HG03571 (cell line): ENCODE measurements around the gene CDH22.

Experiments used
- ATAC-seq: cut with Tn5 transposase; IDR thresholded peaks from one replicate; pipeline ENCODE4 v1.9.1; 2021; ENCODE audit not compliant: unreplicated experiment

The CDH22 gene

GRCh38 chr20:46324379-46324778 lies 16.1 kb upstream of the CDH22 start:
- no peak for ATAC-seq

- ATAC-seq: no peak
Measured at GRCh38 chr20:46323557-46323956, 15.3 kb upstream of the CDH22 start.

GRCh38 chr20:46322641-46323040 lies 14.3 kb upstream of the CDH22 start:
- ATAC-seq: no peak

- no peak for ATAC-seq
Measured at GRCh38 chr20:46317685-46318177, 9.4 kb upstream of the CDH22 start.

GRCh38 chr20:46316984-46317684 lies 8.8 kb upstream of the CDH22 start:
- ATAC-seq: no peak

GRCh38 chr20:46315311-46315710 lies 7.0 kb upstream of the CDH22 start:
- ATAC-seq: no peak

GRCh38 chr20:46312945-46313861 lies 4.9 kb upstream of the CDH22 start:
- ATAC-seq: no peak

GRCh38 chr20:46312075-46312944 lies 4.0 kb upstream of the CDH22 start:
- ATAC-seq: no peak

- no peak for ATAC-seq
Measured at GRCh38 chr20:46311719-46312074, 3.4 kb upstream of the CDH22 start.

GRCh38 chr20:46311039-46311650 lies 2.8 kb upstream of the CDH22 start:
- no peak for ATAC-seq

- no peak for ATAC-seq
Measured at GRCh38 chr20:46309945-46310344, 1.6 kb upstream of the CDH22 start.

- ATAC-seq: no peak
Measured at GRCh38 chr20:46307999-46308257, 370 bp downstream of the CDH22 start.

- no peak for ATAC-seq
Measured at GRCh38 chr20:46307139-46307998, 929 bp downstream of the CDH22 start.

- no peak for ATAC-seq
Measured at GRCh38 chr20:46306743-46307138, 1.6 kb downstream of the CDH22 start.

GRCh38 chr20:46305973-46306360 lies 2.3 kb downstream of the CDH22 start:
- no peak for ATAC-seq

GRCh38 chr20:46305331-46305972 lies 2.8 kb downstream of the CDH22 start:
- no peak for ATAC-seq

- no peak for ATAC-seq
Measured at GRCh38 chr20:46304852-46305251, 3.4 kb downstream of the CDH22 start.

- no peak for ATAC-seq
Measured at GRCh38 chr20:46304361-46304760, 3.9 kb downstream of the CDH22 start.

GRCh38 chr20:46303176-46303956 lies 4.9 kb downstream of the CDH22 start:
- ATAC-seq: no peak
